Astrocyte of the cerebellum (primary cell): Measurements from ENCODE around the gene ACOT11.

Experiments used
- DNase-seq: peaks from one replicate; pipeline ENCODE4 v3.0.0-alpha.2; 2011; ENCODE audit warnings: low read depth
- H3K4me3 ChIP-seq: 2 replicates; pipeline ENCODE4 v1.5.1; 2011; ENCODE audit warnings: mild to moderate bottlenecking, low read depth, low read length, moderate library complexity
- in situ Hi-C: cut with HindIII; loops from 2 replicates; pipeline ENCODE4 v1.10.0; 2017; ENCODE audit warnings: low sequenced_read_pairs
- TF ChIP-seq, protein P1 (sequence below): IDR thresholded peaks from 2 replicates; pipeline ENCODE4 v1.5.1; 2012; ENCODE audit warnings: low read length, low read depth, moderate library complexity, mild to moderate bottlenecking; ENCODE audit errors: missing control alignments

Gene ACOT11

DNA sequence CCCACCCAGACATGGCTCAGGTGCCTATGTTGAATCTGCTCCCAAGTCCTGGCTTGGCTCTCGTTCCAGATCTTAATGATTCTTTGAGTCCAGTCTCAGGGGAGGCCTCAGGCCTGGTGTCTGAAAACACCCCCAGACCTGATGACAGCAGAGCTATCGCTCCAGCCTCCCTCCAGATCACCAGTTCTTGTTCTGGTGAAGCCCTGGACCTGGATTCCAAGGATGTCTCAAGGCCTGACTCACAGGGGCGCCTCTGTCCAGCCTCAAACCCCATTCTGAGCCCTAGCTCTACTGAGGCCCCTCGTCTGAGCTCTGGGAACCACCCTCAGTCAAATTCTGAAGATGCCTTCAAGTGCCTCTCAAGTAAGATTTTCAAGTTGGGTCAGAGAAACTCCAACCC, 105.0 kb downstream of the ACOT11 start:
- H3K4me3 ChIP-seq = no peak overlapping the region
- in situ Hi-C loops = no loop called here
- no peak for DNase-seq
- TF ChIP-seq, protein P1, sequence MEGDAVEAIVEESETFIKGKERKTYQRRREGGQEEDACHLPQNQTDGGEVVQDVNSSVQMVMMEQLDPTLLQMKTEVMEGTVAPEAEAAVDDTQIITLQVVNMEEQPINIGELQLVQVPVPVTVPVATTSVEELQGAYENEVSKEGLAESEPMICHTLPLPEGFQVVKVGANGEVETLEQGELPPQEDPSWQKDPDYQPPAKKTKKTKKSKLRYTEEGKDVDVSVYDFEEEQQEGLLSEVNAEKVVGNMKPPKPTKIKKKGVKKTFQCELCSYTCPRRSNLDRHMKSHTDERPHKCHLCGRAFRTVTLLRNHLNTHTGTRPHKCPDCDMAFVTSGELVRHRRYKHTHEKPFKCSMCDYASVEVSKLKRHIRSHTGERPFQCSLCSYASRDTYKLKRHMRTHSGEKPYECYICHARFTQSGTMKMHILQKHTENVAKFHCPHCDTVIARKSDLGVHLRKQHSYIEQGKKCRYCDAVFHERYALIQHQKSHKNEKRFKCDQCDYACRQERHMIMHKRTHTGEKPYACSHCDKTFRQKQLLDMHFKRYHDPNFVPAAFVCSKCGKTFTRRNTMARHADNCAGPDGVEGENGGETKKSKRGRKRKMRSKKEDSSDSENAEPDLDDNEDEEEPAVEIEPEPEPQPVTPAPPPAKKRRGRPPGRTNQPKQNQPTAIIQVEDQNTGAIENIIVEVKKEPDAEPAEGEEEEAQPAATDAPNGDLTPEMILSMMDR = no peak

DNA sequence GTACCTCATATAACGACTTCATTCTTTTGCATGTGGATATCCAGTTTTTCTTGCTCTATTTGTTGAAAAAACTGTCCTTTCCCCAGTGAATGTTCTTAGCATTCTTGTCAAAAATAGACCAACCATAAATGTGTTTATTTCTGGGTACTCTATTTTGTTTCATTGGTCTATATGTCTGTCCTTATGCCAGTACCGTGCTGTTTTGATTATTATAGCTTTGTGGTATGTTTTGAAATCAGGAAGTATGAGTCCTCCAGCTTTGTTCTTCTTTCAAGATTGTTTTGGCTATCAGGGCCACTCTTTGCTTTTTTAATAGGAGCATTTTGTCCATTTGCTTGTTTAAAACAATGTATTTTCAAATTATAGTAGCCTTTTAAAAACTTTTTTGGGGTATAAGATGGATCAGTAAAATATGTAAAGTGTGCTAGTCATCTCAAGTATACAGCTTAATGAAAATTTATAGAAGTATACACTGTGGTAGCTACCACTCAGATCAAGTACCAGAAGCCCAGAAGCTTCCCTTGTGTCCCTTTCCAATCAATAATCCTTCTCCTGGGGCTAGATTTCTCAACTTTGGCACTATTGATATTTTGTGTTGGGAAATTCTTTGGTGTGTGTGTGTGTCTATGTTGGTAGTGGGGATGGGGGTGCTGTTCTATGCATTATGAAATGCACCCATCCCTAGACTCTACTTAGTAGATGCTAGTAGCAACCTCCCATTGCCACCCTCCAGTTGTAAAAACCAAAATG, 110.3 kb downstream of the ACOT11 start:
- TF ChIP-seq, protein P1 = no peak
- no peak overlapping the region for H3K4me3 ChIP-seq
- DNase-seq = no peak
- in situ Hi-C loops = no loop called here
